Measurements from ENCODE around the gene ABCB11. TPM values are rescaled to one million over a fixed set of nuclear protein-coding genes. Genes with fewer than 3 reads are reported as not detected.
A peak's percentile ranks its signal among the peaks of the same experiment; 100 is the strongest.
"Not testable (repeated sequence)": the region's sequence is repeated elsewhere in the genome, so short reads cannot be mapped to it uniquely, and the experiment has no call there.

Gene ABCB11
- total and polyA plus RNA-seq, 9 of the 15 experiments (the other 6 are each of a cell fraction or from before 2014, with no cell fraction given), result 0.04 to 0.51 (median 0.10) TPM; not detected in 1

DNA sequence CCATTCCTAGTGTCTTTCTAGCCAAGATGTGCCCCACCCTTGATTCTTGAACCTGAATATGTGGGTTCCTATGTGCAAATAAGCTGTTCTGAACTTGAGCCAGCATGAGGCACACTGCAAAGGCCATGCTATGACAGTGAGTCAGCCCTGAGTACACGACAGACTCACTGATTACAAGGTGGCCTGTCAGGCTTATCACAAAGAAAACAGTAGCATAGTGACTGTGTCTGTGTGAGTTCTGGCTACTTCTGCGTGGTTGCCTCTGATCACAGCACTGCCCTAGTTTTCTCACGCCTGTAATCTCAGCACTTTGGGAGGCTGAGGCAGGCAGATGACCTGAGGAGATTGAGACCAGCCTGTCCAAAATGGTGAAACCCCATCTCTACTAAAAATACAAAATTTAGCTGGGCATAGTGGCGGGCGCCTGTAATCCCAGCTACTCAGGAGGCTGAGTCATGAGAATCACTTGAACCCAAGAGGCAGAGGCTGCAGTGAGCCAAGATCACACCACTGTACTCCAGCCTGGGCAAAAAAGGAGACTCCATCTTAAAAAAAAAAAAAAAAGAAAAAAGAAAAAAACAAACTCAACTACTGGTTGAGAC lies 18.8 kb downstream of the ABCB11 start (continued):
- TF ChIP-seq, protein P1, sequence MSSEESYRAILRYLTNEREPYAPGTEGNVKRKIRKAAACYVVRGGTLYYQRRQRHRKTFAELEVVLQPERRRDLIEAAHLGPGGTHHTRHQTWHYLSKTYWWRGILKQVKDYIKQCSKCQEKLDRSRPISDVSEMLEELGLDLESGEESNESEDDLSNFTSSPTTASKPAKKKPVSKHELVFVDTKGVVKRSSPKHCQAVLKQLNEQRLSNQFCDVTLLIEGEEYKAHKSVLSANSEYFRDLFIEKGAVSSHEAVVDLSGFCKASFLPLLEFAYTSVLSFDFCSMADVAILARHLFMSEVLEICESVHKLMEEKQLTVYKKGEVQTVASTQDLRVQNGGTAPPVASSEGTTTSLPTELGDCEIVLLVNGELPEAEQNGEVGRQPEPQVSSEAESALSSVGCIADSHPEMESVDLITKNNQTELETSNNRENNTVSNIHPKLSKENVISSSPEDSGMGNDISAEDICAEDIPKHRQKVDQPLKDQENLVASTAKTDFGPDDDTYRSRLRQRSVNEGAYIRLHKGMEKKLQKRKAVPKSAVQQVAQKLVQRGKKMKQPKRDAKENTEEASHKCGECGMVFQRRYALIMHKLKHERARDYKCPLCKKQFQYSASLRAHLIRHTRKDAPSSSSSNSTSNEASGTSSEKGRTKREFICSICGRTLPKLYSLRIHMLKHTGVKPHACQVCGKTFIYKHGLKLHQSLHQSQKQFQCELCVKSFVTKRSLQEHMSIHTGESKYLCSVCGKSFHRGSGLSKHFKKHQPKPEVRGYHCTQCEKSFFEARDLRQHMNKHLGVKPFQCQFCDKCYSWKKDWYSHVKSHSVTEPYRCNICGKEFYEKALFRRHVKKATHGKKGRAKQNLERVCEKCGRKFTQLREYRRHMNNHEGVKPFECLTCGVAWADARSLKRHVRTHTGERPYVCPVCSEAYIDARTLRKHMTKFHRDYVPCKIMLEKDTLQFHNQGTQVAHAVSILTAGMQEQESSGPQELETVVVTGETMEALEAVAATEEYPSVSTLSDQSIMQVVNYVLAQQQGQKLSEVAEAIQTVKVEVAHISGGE (CRISPR knock-in tag; IDR thresholded peaks at IDR 0.05), result peak in 1 of 3 experiments; percentile 72; a peak in 2 of 6 replicates
- TF ChIP-seq SMAD1 (IDR thresholded peaks at IDR 0.05; ENCODE audit: low read depth, low read length, partially characterized antibody) (peak; percentile 51), CBFB (CRISPR knock-in tag; IDR thresholded peaks at IDR 0.05) (0 out of 2 replicates have a peak, but pooled peaks have one; percentile 64), EGR1 (conservative IDR thresholded peaks at IDR 0.05) (peak; percentile 79), TBL1XR1 (IDR thresholded peaks at IDR 0.05; ENCODE audit: low read length in 2 of 2) (peak; percentile 89 to 94), EHMT2 (IDR thresholded peaks at IDR 0.05) (peak; percentile 66), MTA3 (IDR thresholded peaks at IDR 0.05; ENCODE audit: borderline replicate concordance) (peak; percentile 93), MYC (IDR thresholded peaks at IDR 0.05; ENCODE audit: low read depth, low read length) (peak; percentile 79), CEBPG (CRISPR knock-in tag; IDR thresholded peaks at IDR 0.05) (peak; percentile 35; the same call in 1 of the 2 replicates), ARID1B (IDR thresholded peaks at IDR 0.05) (peak; percentile 99), HMGN3 (IDR thresholded peaks at IDR 0.05; ENCODE audit: borderline replicate concordance, extremely low read depth, insufficient read length, low read depth, low read length) (peak; percentile 78), NFRKB (IDR thresholded peaks at IDR 0.05; ENCODE audit: low read depth) (peak; percentile 59; the same call in 1 of the 2 replicates), GATA2 (CRISPR knock-in tag; IDR thresholded peaks at IDR 0.05) (peak; percentile 97), CBFA2T3 (IDR thresholded peaks at IDR 0.05) (peak; percentile 100), NR2C1 (tag; IDR thresholded peaks at IDR 0.05) (peak; percentile 25; the same call in 1 of the 2 replicates)
- TF ChIP-seq MYC (CRISPR knock-in tag; IDR thresholded peaks at IDR 0.05; ENCODE audit: borderline replicate concordance, low read depth); CEBPG (tag; conservative IDR thresholded peaks at IDR 0.05 in 1 of 2, IDR thresholded peaks at IDR 0.05 in 1 of 2); NR2C1 (IDR thresholded peaks at IDR 0.05): not testable (repeated sequence)
- TF ChIP-seq, protein P2, sequence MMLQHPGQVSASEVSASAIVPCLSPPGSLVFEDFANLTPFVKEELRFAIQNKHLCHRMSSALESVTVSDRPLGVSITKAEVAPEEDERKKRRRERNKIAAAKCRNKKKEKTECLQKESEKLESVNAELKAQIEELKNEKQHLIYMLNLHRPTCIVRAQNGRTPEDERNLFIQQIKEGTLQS (IDR thresholded peaks at IDR 0.05), result peak; percentile 96
- TF ChIP-seq, protein P2 (CRISPR knock-in tag; conservative IDR thresholded peaks at IDR 0.05), result peak; percentile 86; the same call in 1 of the 2 replicates
- TF ChIP-seq, protein P3, sequence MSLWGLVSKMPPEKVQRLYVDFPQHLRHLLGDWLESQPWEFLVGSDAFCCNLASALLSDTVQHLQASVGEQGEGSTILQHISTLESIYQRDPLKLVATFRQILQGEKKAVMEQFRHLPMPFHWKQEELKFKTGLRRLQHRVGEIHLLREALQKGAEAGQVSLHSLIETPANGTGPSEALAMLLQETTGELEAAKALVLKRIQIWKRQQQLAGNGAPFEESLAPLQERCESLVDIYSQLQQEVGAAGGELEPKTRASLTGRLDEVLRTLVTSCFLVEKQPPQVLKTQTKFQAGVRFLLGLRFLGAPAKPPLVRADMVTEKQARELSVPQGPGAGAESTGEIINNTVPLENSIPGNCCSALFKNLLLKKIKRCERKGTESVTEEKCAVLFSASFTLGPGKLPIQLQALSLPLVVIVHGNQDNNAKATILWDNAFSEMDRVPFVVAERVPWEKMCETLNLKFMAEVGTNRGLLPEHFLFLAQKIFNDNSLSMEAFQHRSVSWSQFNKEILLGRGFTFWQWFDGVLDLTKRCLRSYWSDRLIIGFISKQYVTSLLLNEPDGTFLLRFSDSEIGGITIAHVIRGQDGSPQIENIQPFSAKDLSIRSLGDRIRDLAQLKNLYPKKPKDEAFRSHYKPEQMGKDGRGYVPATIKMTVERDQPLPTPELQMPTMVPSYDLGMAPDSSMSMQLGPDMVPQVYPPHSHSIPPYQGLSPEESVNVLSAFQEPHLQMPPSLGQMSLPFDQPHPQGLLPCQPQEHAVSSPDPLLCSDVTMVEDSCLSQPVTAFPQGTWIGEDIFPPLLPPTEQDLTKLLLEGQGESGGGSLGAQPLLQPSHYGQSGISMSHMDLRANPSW (CRISPR knock-in tag; IDR thresholded peaks at IDR 0.05), result 0 out of 2 replicates have a peak, but pooled peaks have one; percentile 81
